A549 treated with AZD9567 at 1 μM for 4 hours (cell line): ENCODE results near the gene PHIP. TPM values are rescaled to one million over a fixed set of nuclear protein-coding genes. Genes with fewer than 3 reads are reported as not detected.

Experiments used
- total RNA-seq: library from RNA; stranded (reverse); fragments of 200-300 nt; extraction: Qiagen RNA extraction; gene quantifications from 5 replicates; pipeline ENCODE4 v1.2.3, GENCODE V29; 2022; ENCODE audit not compliant: insufficient read depth

The PHIP gene
- 2.8 to 5.3 TPM (median 4.8 TPM) in 5 replicates for total RNA-seq

GRCh38 chr6:79078075-79078969, at the start of gene PHIP:
PHIP (minus strand) TSS chr6:79078254; CDS start chr6:79078068, 186 bp downstream.

Other genes with a start within 250 kb of the PHIP start
- 0.61 to 0.67 TPM (median 0.64 TPM) in 4 of 5 replicates, not detected in the other for gene IRAK1BP1, start 210.7 kb downstream of the PHIP start, total RNA-seq
- gene HMGN3, start 156.4 kb upstream of the PHIP start, total RNA-seq, result 50.4 to 68.2 TPM (median 65.3 TPM) in 5 replicates